GM12878 (cell line): ENCODE data around the gene TPGS1. TPM values are rescaled to one million over a fixed set of nuclear protein-coding genes. Genes with fewer than 3 reads are reported as not detected.

Experiments
- ATAC-seq: fragments of 200-7000 bp; cut with Tn5 transposase; 3 replicates; pipeline ENCODE4 v1.9.1; 2020; ENCODE audit warnings: mild to moderate bottlenecking, moderate library complexity
- BruUV-seq: library from RNA; stranded (reverse); fragments of 400-500 nt; replicated peaks from 2 replicates; lab custom pipeline; 2021; lab: Mats Ljungman, UMichigan
- CTCF ChIA-PET: fragments of 300-600 bp; sonication (Branson Sonifier 250); formaldehyde crosslinking; extraction: SDS; loops from one replicate; lab custom pipeline; 2021; ENCODE audit warnings: inconsistent platforms; lab: Yijun Ruan, JAX
- POLR2A ChIA-PET: fragments of 350-600 bp; formaldehyde crosslinking; extraction: SDS; loops from one replicate; lab custom pipeline; 2021; ENCODE audit warnings: inconsistent platforms; lab: Charles Lee
- RAD21 ChIA-PET: fragments of 300-600 bp; sonication (Branson Sonifier 250); formaldehyde crosslinking; loops from one replicate; lab custom pipeline; 2023; ENCODE audit warnings: antibody characterized with exemption; ENCODE audit not compliant: unreplicated experiment; lab: Charles Lee
- SMC1A ChIA-PET: fragments of 300-600 bp; sonication (Branson Sonifier 250); formaldehyde crosslinking; loops from one replicate; lab custom pipeline; 2023; ENCODE audit not compliant: unreplicated experiment, uncharacterized antibody; lab: Charles Lee
- DNase-seq: peaks from one replicate; pipeline ENCODE4 v3.0.0-alpha.2; 2011; ENCODE audit warnings: low read depth, low spot score
- FAIRE-seq: peaks from 3 replicates; lab custom pipeline; 2011; peaks lifted over from hg19 to GRCh38; lab: Jason Lieb, UNC
- H2AFZ ChIP-seq: 2 replicates; pipeline ENCODE4 v1.6.0; 2011; ENCODE audit warnings: low read depth, low read length, control low read depth; ENCODE audit not compliant: control insufficient read depth
- H3K27ac ChIP-seq: 2 replicates; pipeline ENCODE4 v1.5.1; 2011; ENCODE audit warnings: control low read depth; ENCODE audit not compliant: control insufficient read depth, insufficient read depth
- H3K27me3 ChIP-seq, 2 experiments: replicated peaks in 1 of 2; 2 replicates each; pipeline versions ENCODE4 v1.6.0 to v1.6.1; 2011; ENCODE audit warnings: low read length in 1 of 2; ENCODE audit not compliant: control insufficient read depth in 2 of 2, insufficient read depth in 2 of 2
- H3K36me3 ChIP-seq, 2 experiments: 2 replicates each; pipeline ENCODE4 v1.5.1; 2011; ENCODE audit warnings: low read length in 1 of 2; ENCODE audit not compliant: control insufficient read depth in 2 of 2, insufficient read depth in 2 of 2
- H3K4me1 ChIP-seq: 2 replicates; pipeline ENCODE4 v1.6.1; 2011; ENCODE audit warnings: mild to moderate bottlenecking, low read length, moderate library complexity, mixed read lengths; ENCODE audit not compliant: control insufficient read depth, insufficient read depth
- H3K4me2 ChIP-seq: 2 replicates; pipeline ENCODE4 v1.6.0; 2011; ENCODE audit warnings: control low read depth; ENCODE audit not compliant: control insufficient read depth, insufficient read depth
- H3K4me3 ChIP-seq: fragments of 200-600 bp; sonication (generic); 2 replicates; pipeline ENCODE4 v1.5.1; 2016
- H3K79me2 ChIP-seq: 2 replicates; pipeline ENCODE4 v1.6.0; 2011; ENCODE audit warnings: low read length; ENCODE audit not compliant: control insufficient read depth, insufficient read depth
- H3K9ac ChIP-seq: 2 replicates; pipeline ENCODE4 v1.8.0; 2011; ENCODE audit warnings: low read length, control low read depth, mixed read lengths; ENCODE audit not compliant: control insufficient read depth, insufficient read depth
- H3K9me3 ChIP-seq: replicated peaks from 3 replicates; pipeline ENCODE4 v1.5.1; 2011; ENCODE audit warnings: mild to moderate bottlenecking, low read length; ENCODE audit not compliant: control insufficient read depth, insufficient read depth
- H4K20me1 ChIP-seq: 2 replicates; pipeline ENCODE4 v1.6.0; 2011; ENCODE audit not compliant: control insufficient read depth, insufficient read depth
- ATF7 ChIP-seq: fragments of 450-650 bp; IDR thresholded peaks from 2 replicates; pipeline ENCODE4 v1.6.1; 2016; ENCODE audit warnings: low read depth, mild to moderate bottlenecking
- E2F8 ChIP-seq: fragments of 450-650 bp; IDR thresholded peaks from 2 replicates; pipeline ENCODE4 v1.6.1; 2018; ENCODE audit warnings: mild to moderate bottlenecking, low read depth, moderate library complexity; ENCODE audit not compliant: partially characterized antibody
- FOS ChIP-seq: IDR thresholded peaks from 3 replicates; pipeline ENCODE4 v1.6.1; 2011; ENCODE audit warnings: borderline replicate concordance; ENCODE audit not compliant: insufficient read length; ENCODE audit errors: extremely low read depth
- KLF5 ChIP-seq: fragments of 450-650 bp; IDR thresholded peaks from 2 replicates; pipeline ENCODE4 v1.6.1; 2014; ENCODE audit warnings: mild to moderate bottlenecking; ENCODE audit not compliant: partially characterized antibody
- LARP7 ChIP-seq: fragments of 450-650 bp; IDR thresholded peaks from 2 replicates; pipeline ENCODE4 v1.6.1; 2017; ENCODE audit warnings: mild to moderate bottlenecking
- MAX ChIP-seq: IDR thresholded peaks from 2 replicates; pipeline ENCODE4 v1.6.1; 2012; ENCODE audit warnings: low read depth, low read length, improper control_type of control experiment
- MEF2B ChIP-seq: fragments of 450-650 bp; IDR thresholded peaks from 2 replicates; pipeline ENCODE4 v1.6.1; 2018; ENCODE audit warnings: mild to moderate bottlenecking, moderate library complexity; ENCODE audit not compliant: partially characterized antibody, poor library complexity, severe bottlenecking
- MXI1 ChIP-seq: fragments of 150-350 bp; IDR thresholded peaks from 2 replicates; pipeline ENCODE4 v1.6.1; 2011; ENCODE audit warnings: low read depth, mild to moderate bottlenecking, inconsistent platforms, low read length, improper control_type of control experiment
- NR2F1 ChIP-seq: fragments of 450-650 bp; conservative IDR thresholded peaks from 2 replicates; pipeline ENCODE4 v1.6.1; 2017; ENCODE audit warnings: mild to moderate bottlenecking
- RELA ChIP-seq: fragments of 450-650 bp; IDR thresholded peaks from 2 replicates; pipeline ENCODE4 v1.8.0; 2014; ENCODE audit warnings: borderline replicate concordance; ENCODE audit not compliant: partially characterized antibody
- SMAD1 ChIP-seq: fragments of 450-650 bp; IDR thresholded peaks from 2 replicates; pipeline ENCODE4 v1.6.1; 2018; ENCODE audit warnings: mild to moderate bottlenecking, low read depth; ENCODE audit not compliant: partially characterized antibody
- ZBTB40 ChIP-seq: fragments of 450-650 bp; IDR thresholded peaks from 2 replicates; pipeline ENCODE4 v1.6.1; 2016; ENCODE audit warnings: mild to moderate bottlenecking, moderate library complexity, borderline replicate concordance
- ZNF217 ChIP-seq: fragments of 450-650 bp; IDR thresholded peaks from 2 replicates; pipeline ENCODE4 v1.6.1; 2017; ENCODE audit warnings: antibody characterized with exemption, mild to moderate bottlenecking
- WGBS: methylation state at CpG from one replicate; pipeline ENCODE4 v1.1.6; 2016; ENCODE audit warnings: low lambda C conversion rate; ENCODE audit not compliant: insufficient replicate concordance, insufficient coverage; ENCODE audit errors: missing lambda C conversion rate; 5-methylcytosine and 5-hydroxymethylcytosine counted together
- in situ Hi-C: fragments of 300-500 bp; cut with MboI; formaldehyde crosslinking; loops from 9 replicates; pipeline ENCODE4 v1.14.3; 2018; ENCODE audit warnings: mixed read lengths
- intact Hi-C: fragments of 100-400 bp; cut with micrococcal nuclease; formaldehyde crosslinking; loops from one replicate; pipeline ENCODE4 v1.14.2; 2022; ENCODE audit not compliant: unreplicated experiment
- polyA plus RNA-seq, 11 experiments: library from polyadenylated mRNA; depleted of rRNA in 4 of 11; unstranded in 6 of 11; stranded (reverse) in 5 of 11; fragments of >200 nt; fragmentation: Nextera tagmentation in 4 of 11; fragmentation: Illumina TruSeq in 1 of 11; extraction: Ambion mirVana in 4 of 11; extraction: Trizol in 1 of 11; gene quantifications; 1 replicate in 1 of 11; 2 replicates in 10 of 11; pipeline versions ENCODE4 v1.2.1 to v1.2.3, GENCODE V29; 2011 to 2016; ENCODE audit warnings: inconsistent platforms in 2 of 11, missing spikeins in 2 of 11, low read depth in 1 of 11
- total RNA-seq, 4 experiments: library from RNA; depleted of rRNA in 3 of 4; stranded (reverse); fragments of >200 nt in 3 of 4; fragmentation: Illumina TruSeq in 1 of 4; extraction: Trizol in 1 of 4; gene quantifications; 2 replicates each; pipeline versions ENCODE4 v1.2.1 to v1.2.3, GENCODE V29; 2013 to 2021

TPGS1 gene
- total and polyA plus RNA-seq, 10 of the 15 experiments (the other 5 are each of a cell fraction or from before 2014, with no cell fraction given), result 0.24 to 24.7 (median 7.7) TPM; not detected in 2

- TF ChIP-seq E2F8 (no peak), MAX (no peak), RELA (no peak), ATF7 (no peak)
Observed at GRCh38 chr19:495081-495401, 12.3 kb upstream of the TPGS1 start (continued).

GRCh38 chr19:495402-496111 is 11.7 kb upstream of the TPGS1 start:
- no peaks in the 10 kb centered on the region; a peak in 1 of 4 replicates for H3K27me3 ChIP-seq
- ChIA-PET CTCF (interaction anchor here (1.3 to 2.8 kb wide), 2 partner anchors 10 to 11 kb away, joined by 4 to 12 read pairs; no protein-coding TSS in a partner anchor), POLR2A (no interaction called here), RAD21 (no interaction called here), SMC1A (interaction anchor here (0.6 kb wide), 1 partner anchor 14 kb away, joined by 3 read pairs; no protein-coding TSS in a partner anchor)
- intact Hi-C loops (no loop called here), in situ Hi-C loops (no loop called here)
- FAIRE-seq (no peak), ATAC-seq (peak; percentile 63), DNase-seq (no peak)
- H4K20me1 ChIP-seq, result no peaks in the 10 kb centered on the region
- no TSS peak for BruUV-seq
- no peak overlapping the region for H2AFZ ChIP-seq
- no peaks in the 10 kb centered on the region for H3K4me1 ChIP-seq
- no peaks in the 10 kb centered on the region; the same call in 2 of the 3 replicates for H3K9me3 ChIP-seq
- H3K36me3 ChIP-seq, result no peaks in the 10 kb centered on the region
- no peaks in the 10 kb centered on the region for H3K79me2 ChIP-seq
- H3K4me2 ChIP-seq, result no peak overlapping the region
- no peak overlapping the region for H3K9ac ChIP-seq
- no peak overlapping the region for H3K27ac ChIP-seq
- 20% methylated on average over 32 of the region's 32 CpGs for WGBS
- no peak overlapping the region for H3K4me3 ChIP-seq
- TF ChIP-seq MEF2B (peak; percentile 25), NR2F1 (no peak), RELA (no peak), ZNF217 (peak; percentile 69; the same call in 1 of the 2 replicates), MAX (no peak), ZBTB40 (no peak), FOS (no peak), SMAD1 (no peak), KLF5 (no peak), MXI1 (no peak), LARP7 (no peak)
